Ovary (tissue), 3 donors: Measurements from ENCODE around the gene ST8SIA6.

Source experiments
- EP300 ChIP-seq: sonication (generic); formaldehyde crosslinking; IDR thresholded peaks from one replicate; pipeline ENCODE4 v1.6.1; 2017; ENCODE audit warnings: antibody characterized with exemption
- TF ChIP-seq, protein P1 (sequence below), 3 donors: fragments of 450-650 bp in 2 of 3; fragments of 200-600 bp in 1 of 3; IDR thresholded peaks; one replicate each; pipeline versions ENCODE4 v1.5.1 to v1.8.0; 2016 to 2022; ENCODE audit warnings: antibody characterized with exemption in 3 of 3, mild to moderate bottlenecking in 1 of 3
- donor health status: DM: no; HTN: no; CAD: no.

DNA sequence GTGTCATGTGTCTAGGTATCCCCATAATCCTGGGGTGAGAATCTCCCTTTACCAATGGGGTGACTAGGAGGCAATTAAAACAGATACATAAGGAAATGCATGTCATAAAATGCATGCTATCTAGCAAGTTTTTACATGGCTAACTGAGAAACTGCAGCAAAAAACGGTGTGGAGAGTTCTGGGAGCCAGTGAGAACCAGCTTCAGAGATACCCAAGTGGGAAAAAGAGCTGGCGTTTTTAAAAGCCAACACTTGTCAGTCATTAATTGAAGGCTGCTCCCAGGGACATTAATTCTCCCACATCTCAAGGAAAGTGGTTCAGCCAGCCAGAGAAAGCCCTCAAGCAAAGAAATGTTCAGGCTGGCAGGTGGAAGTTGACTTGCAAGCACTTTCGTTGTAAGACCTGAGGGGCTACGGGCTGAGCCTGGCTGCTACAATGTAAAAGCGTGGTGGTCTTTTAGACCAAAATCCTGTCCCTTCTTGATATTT lies 28.1 kb downstream of the ST8SIA6 start:
- TF ChIP-seq, protein P1, sequence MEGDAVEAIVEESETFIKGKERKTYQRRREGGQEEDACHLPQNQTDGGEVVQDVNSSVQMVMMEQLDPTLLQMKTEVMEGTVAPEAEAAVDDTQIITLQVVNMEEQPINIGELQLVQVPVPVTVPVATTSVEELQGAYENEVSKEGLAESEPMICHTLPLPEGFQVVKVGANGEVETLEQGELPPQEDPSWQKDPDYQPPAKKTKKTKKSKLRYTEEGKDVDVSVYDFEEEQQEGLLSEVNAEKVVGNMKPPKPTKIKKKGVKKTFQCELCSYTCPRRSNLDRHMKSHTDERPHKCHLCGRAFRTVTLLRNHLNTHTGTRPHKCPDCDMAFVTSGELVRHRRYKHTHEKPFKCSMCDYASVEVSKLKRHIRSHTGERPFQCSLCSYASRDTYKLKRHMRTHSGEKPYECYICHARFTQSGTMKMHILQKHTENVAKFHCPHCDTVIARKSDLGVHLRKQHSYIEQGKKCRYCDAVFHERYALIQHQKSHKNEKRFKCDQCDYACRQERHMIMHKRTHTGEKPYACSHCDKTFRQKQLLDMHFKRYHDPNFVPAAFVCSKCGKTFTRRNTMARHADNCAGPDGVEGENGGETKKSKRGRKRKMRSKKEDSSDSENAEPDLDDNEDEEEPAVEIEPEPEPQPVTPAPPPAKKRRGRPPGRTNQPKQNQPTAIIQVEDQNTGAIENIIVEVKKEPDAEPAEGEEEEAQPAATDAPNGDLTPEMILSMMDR (IDR thresholded peaks at IDR 0.05): no peak
- TF ChIP-seq EP300: no peak
